ENCODE results near the gene GFRA1. TPM values are rescaled to one million over a fixed set of nuclear protein-coding genes. Genes with fewer than 3 reads are reported as not detected.

Gene GFRA1
- total and polyA plus RNA-seq, 2 of the 4 experiments (the other 2 are of a cell fraction), result 9.1 to 9.3 TPM

GRCh38 chr10:116316503-116316902 lies 43.5 kb upstream of the GFRA1 start:
- 0% methylated on average over 1 of the region's 2 CpGs; no CpG with 5 or more reads in 1 of the 2 experiments for WGBS, 2 experiments (ENCODE audit: extremely low coverage in 2 of 2, insufficient read length in 1 of 2)

More at GRCh38 chr10:116316503-116316902, 43.5 kb upstream of the GFRA1 start:
- no TSS peak for BruUV-seq (replicated peaks)
- Histone ChIP-seq H4K20me1 (ENCODE audit: insufficient read depth, low read length) (no peaks in the 10 kb centered on the region), H3K4me1 (ENCODE audit: control insufficient read depth, insufficient read depth, low read length) (no peaks in the 10 kb centered on the region), H3K4ac (ENCODE audit: low read depth, low read length) (no peak overlapping the region), H3K36me3 (ENCODE audit: control insufficient read depth, insufficient read depth, low read length) (no peaks in the 10 kb centered on the region), H3K56ac (ENCODE audit: extremely low read depth, insufficient read depth, low read length) (no peak overlapping the region), H4K5ac (ENCODE audit: low read depth, low read length) (no peak overlapping the region), H2AFZ (replicated peaks; ENCODE audit: low read length, poor library complexity) (no peak overlapping the region), H2BK15ac (ENCODE audit: low read depth, low read length) (no peak overlapping the region), H3K27ac (ENCODE audit: insufficient read depth, low read length) (no peak overlapping the region), H4K8ac (ENCODE audit: low read depth in 2 of 2, low read length in 2 of 2) (no peak overlapping the region), H3K4me3 (ENCODE audit: insufficient read depth, low read depth, low read length) (no peak overlapping the region), H2BK20ac (ENCODE audit: low read depth, low read length) (no peak overlapping the region), H3K14ac (replicated peaks; ENCODE audit: low read depth, low read length) (no peak overlapping the region), H3K9ac (ENCODE audit: low read depth, low read length) (no peak overlapping the region), H3K23ac (ENCODE audit: low read depth, low read length) (no peak overlapping the region), H2AK5ac (ENCODE audit: low read depth, low read length) (no peak overlapping the region), H2BK120ac (ENCODE audit: low read depth, low read length) (no peak overlapping the region), H3K9me1 (ENCODE audit: insufficient read depth, low read length) (no peaks in the 10 kb centered on the region), H4K91ac (ENCODE audit: insufficient read depth, low read depth, low read length) (no peak overlapping the region), H2AK9ac (replicated peaks; ENCODE audit: low read depth, low read length, poor library complexity) (no peak overlapping the region), H3K79me1 (ENCODE audit: low read depth in 1 of 2, low read length in 2 of 2) (no peaks in the 10 kb centered on the region), H3K4me2 (ENCODE audit: low read depth, low read length) (no peak overlapping the region), H3K18ac (ENCODE audit: low read depth, low read length) (no peak overlapping the region), H3K27me3 (ENCODE audit: control insufficient read depth, insufficient read depth, low read length) (no peaks in the 10 kb centered on the region), H2BK5ac (ENCODE audit: low read depth, low read length, poor library complexity, severe bottlenecking) (no peak overlapping the region), H3K9me3 (ENCODE audit: control insufficient read depth, insufficient read depth, low read length) (no peaks in the 10 kb centered on the region)
- TF ChIP-seq FOS (IDR thresholded peaks at IDR 0.05; ENCODE audit: low read depth, low read length), result no peak
- no peak for TF ChIP-seq MAFK (IDR thresholded peaks at IDR 0.05; ENCODE audit: low read depth, low read length)
- TF ChIP-seq POLR2A (IDR thresholded peaks at IDR 0.05; ENCODE audit: low read depth, low read length), result no peak
- TF ChIP-seq RAD21 (IDR thresholded peaks at IDR 0.05; ENCODE audit: low read length), result no peak
- no peak for TF ChIP-seq CTCF (conservative IDR thresholded peaks at IDR 0.05; ENCODE audit: low read depth, low read length)
- no peak for TF ChIP-seq CHD1 (IDR thresholded peaks at IDR 0.05; ENCODE audit: low read depth, low read length)
- TF ChIP-seq CEBPB (IDR thresholded peaks at IDR 0.05; ENCODE audit: low read depth, low read length), result no peak
- TF ChIP-seq, protein P1, sequence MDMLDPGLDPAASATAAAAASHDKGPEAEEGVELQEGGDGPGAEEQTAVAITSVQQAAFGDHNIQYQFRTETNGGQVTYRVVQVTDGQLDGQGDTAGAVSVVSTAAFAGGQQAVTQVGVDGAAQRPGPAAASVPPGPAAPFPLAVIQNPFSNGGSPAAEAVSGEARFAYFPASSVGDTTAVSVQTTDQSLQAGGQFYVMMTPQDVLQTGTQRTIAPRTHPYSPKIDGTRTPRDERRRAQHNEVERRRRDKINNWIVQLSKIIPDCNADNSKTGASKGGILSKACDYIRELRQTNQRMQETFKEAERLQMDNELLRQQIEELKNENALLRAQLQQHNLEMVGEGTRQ (IDR thresholded peaks at IDR 0.05; ENCODE audit: low read depth, low read length), result no peak
- no peak for TF ChIP-seq MAZ (IDR thresholded peaks at IDR 0.05; ENCODE audit: borderline replicate concordance, low read depth, low read length)
- no peak for TF ChIP-seq RCOR1 (IDR thresholded peaks at IDR 0.05; ENCODE audit: insufficient replicate concordance, low read length)
- no peak for TF ChIP-seq SMC3 (IDR thresholded peaks at IDR 0.05; ENCODE audit: low read depth, low read length)
- no peak for TF ChIP-seq ELK1 (IDR thresholded peaks at IDR 0.05; ENCODE audit: borderline replicate concordance, low read depth, low read length)
- no peak for TF ChIP-seq RFX5 (IDR thresholded peaks at IDR 0.05; ENCODE audit: low read depth, low read length)
- TF ChIP-seq NFE2L2 (IDR thresholded peaks at IDR 0.05; ENCODE audit: low read depth, low read length), result no peak
- no peak for TF ChIP-seq BHLHE40 (IDR thresholded peaks at IDR 0.05; ENCODE audit: low read depth, low read length)
- no peak for TF ChIP-seq MXI1 (IDR thresholded peaks at IDR 0.05; ENCODE audit: borderline replicate concordance, low read depth, low read length)
- dilution Hi-C loops (cut with HindIII; ENCODE audit: low sequenced_read_pairs, unreplicated experiment) (no loop called here), in situ Hi-C loops (cut with MboI; ENCODE audit: low sequenced_read_pairs) (no loop called here), intact Hi-C loops (cut with micrococcal nuclease) (no loop called here)
- DNase-seq (no peak), ATAC-seq (ENCODE audit: low read depth) (no peak)
- ChIA-PET CTCF (no interaction called here), POLR2A (ENCODE audit: unreplicated experiment) (no interaction called here)
